ENCODE measurements around the gene DIAPH3.

Gene DIAPH3

DNA sequence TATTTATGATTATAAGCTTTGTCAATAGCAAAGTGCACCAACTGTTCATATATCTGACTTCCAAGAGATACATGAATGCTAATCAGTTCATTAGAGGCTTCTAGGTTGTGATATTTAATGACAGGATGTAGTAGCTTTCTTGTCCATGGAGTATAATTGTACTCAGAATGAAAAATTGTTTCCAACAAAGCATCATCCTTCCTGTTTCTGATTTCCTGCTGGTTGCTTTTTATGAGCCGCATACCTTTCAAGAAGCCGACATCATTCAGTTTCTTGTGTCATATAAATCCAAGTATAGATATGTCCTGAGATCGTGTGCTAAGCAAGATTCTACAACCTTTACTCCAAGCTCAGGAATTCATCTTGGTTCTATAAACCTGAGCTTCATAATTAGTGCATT lies 326.6 kb downstream of the DIAPH3 start:
- TF ChIP-seq, protein P1, sequence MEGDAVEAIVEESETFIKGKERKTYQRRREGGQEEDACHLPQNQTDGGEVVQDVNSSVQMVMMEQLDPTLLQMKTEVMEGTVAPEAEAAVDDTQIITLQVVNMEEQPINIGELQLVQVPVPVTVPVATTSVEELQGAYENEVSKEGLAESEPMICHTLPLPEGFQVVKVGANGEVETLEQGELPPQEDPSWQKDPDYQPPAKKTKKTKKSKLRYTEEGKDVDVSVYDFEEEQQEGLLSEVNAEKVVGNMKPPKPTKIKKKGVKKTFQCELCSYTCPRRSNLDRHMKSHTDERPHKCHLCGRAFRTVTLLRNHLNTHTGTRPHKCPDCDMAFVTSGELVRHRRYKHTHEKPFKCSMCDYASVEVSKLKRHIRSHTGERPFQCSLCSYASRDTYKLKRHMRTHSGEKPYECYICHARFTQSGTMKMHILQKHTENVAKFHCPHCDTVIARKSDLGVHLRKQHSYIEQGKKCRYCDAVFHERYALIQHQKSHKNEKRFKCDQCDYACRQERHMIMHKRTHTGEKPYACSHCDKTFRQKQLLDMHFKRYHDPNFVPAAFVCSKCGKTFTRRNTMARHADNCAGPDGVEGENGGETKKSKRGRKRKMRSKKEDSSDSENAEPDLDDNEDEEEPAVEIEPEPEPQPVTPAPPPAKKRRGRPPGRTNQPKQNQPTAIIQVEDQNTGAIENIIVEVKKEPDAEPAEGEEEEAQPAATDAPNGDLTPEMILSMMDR (IDR thresholded peaks at IDR 0.05; ENCODE audit: low read depth, low read length), result no peak
- no peak for TF ChIP-seq EZH2phosphoT487 (IDR thresholded peaks at IDR 0.05; ENCODE audit: low read depth)
- no peaks in the 10 kb centered on the region for H3K79me2 ChIP-seq (ENCODE audit: low read length)
- H3K4me2 ChIP-seq (ENCODE audit: low read length), result no peak overlapping the region
- H3K36me3 ChIP-seq (replicated peaks; ENCODE audit: low read depth, low read length), result no peaks in the 10 kb centered on the region
- no peak overlapping the region for H2AFZ ChIP-seq (ENCODE audit: low read depth, low read length)
- no peaks in the 10 kb centered on the region for H3K9me3 ChIP-seq (ENCODE audit: insufficient read depth, low read length)
- H4K20me1 ChIP-seq (ENCODE audit: insufficient read depth, low read length), result no peaks in the 10 kb centered on the region
- H3K27ac ChIP-seq (ENCODE audit: low read length), result no peak overlapping the region
- no peaks in the 10 kb centered on the region for H3K4me1 ChIP-seq (ENCODE audit: low read length)
- no peak overlapping the region for H3K4me3 ChIP-seq (ENCODE audit: low read length)
- H3K9ac ChIP-seq (ENCODE audit: low read length), result no peak overlapping the region
- no peaks in the 10 kb centered on the region for H3K27me3 ChIP-seq (ENCODE audit: low read depth, low read length)

DNA sequence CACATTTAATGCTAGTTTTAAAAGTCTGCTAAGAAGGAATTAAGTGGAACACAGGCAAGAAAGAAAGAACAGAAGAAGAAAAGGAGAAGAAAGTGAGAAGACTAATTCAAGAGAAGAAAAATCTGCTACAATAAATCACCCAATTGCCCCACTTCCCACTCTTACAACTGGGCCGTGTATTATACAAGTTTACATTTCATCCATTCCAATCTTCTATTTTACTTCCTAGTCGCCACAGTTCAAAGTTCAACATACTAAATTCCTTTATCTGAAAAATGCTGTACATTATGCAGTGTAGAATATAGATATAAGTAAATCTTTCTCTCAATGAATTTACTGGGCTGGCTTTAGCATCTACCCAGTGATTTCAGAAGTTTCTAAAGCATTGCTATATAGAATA lies 328.2 kb downstream of the DIAPH3 start:
- H3K4me1 ChIP-seq (ENCODE audit: low read length), result no peaks in the 10 kb centered on the region
- H3K4me3 ChIP-seq (ENCODE audit: low read length), result no peak overlapping the region
- no peak overlapping the region for H3K4me2 ChIP-seq (ENCODE audit: low read length)
- H3K9ac ChIP-seq (ENCODE audit: low read length), result no peak overlapping the region
- TF ChIP-seq, protein P1 (IDR thresholded peaks at IDR 0.05; ENCODE audit: low read depth, low read length), result no peak
- no peak for TF ChIP-seq EZH2phosphoT487 (IDR thresholded peaks at IDR 0.05; ENCODE audit: low read depth)
- no peaks in the 10 kb centered on the region for H3K9me3 ChIP-seq (ENCODE audit: insufficient read depth, low read length)
- no peak overlapping the region for H2AFZ ChIP-seq (ENCODE audit: low read depth, low read length)
- H3K27me3 ChIP-seq (ENCODE audit: low read depth, low read length), result no peaks in the 10 kb centered on the region
- no peak overlapping the region for H3K27ac ChIP-seq (ENCODE audit: low read length)
- no peaks in the 10 kb centered on the region for H4K20me1 ChIP-seq (ENCODE audit: insufficient read depth, low read length)
- H3K79me2 ChIP-seq (ENCODE audit: low read length), result no peaks in the 10 kb centered on the region
- no peaks in the 10 kb centered on the region for H3K36me3 ChIP-seq (replicated peaks; ENCODE audit: low read depth, low read length)

DNA sequence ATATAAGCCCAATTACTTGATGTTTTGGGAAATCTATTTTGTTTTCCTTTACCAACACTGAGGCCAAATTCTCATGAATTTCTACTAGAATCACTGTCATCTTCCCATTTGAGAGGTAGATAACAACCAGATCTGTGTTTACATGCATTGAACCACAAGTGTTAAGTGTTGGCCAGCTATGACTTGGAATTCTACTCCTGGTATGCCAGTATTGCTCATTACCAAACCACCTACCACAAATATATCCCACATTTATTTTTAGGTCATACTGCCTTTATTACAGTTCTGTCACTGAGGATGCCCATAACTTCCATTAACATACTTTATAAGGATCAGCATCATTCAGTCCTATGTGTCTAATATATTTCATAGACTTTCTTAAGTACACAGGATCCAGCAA lies 328.9 kb downstream of the DIAPH3 start:
- H3K27ac ChIP-seq (ENCODE audit: low read length), result no peak overlapping the region
- H3K36me3 ChIP-seq (replicated peaks; ENCODE audit: low read depth, low read length), result no peaks in the 10 kb centered on the region
- H3K27me3 ChIP-seq (ENCODE audit: low read depth, low read length), result no peaks in the 10 kb centered on the region
- TF ChIP-seq EZH2phosphoT487 (IDR thresholded peaks at IDR 0.05; ENCODE audit: low read depth), result no peak
- TF ChIP-seq, protein P1 (IDR thresholded peaks at IDR 0.05; ENCODE audit: low read depth, low read length), result no peak
- H2AFZ ChIP-seq (ENCODE audit: low read depth, low read length), result no peak overlapping the region
- no peak overlapping the region for H3K4me2 ChIP-seq (ENCODE audit: low read length)
- H3K9ac ChIP-seq (ENCODE audit: low read length), result no peak overlapping the region
- H3K79me2 ChIP-seq (ENCODE audit: low read length), result no peaks in the 10 kb centered on the region
- H4K20me1 ChIP-seq (ENCODE audit: insufficient read depth, low read length), result no peaks in the 10 kb centered on the region
- no peaks in the 10 kb centered on the region for H3K4me1 ChIP-seq (ENCODE audit: low read length)
- H3K9me3 ChIP-seq (ENCODE audit: insufficient read depth, low read length), result no peaks in the 10 kb centered on the region
- no peak overlapping the region for H3K4me3 ChIP-seq (ENCODE audit: low read length)

DNA sequence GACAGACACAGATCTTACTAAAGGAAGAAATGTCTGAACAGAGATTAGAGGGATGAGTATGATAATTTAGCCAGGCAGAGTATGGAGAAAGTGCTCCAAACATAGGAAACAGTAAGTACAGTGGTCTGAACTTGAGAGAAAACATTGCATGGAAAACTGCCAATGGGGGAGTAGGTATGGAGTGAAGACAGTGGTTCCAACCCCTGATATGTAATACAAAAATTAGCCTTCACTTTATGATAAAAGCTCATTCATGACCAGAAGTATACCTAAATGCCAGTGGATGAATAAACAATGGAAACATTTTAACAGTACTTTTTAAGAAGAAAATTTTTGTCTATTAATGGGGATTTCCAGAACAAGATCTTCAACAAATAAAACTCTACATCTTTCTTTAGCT lies 334.0 kb downstream of the DIAPH3 start:
- H3K27ac ChIP-seq (ENCODE audit: low read length), result no peak overlapping the region
- no peaks in the 10 kb centered on the region for H3K79me2 ChIP-seq (ENCODE audit: low read length)
- no peaks in the 10 kb centered on the region for H3K4me1 ChIP-seq (ENCODE audit: low read length)
- H3K4me3 ChIP-seq (ENCODE audit: low read length), result no peak overlapping the region
- H3K4me2 ChIP-seq (ENCODE audit: low read length), result no peak overlapping the region
- no peak overlapping the region for H3K9ac ChIP-seq (ENCODE audit: low read length)
- H3K36me3 ChIP-seq (replicated peaks; ENCODE audit: low read depth, low read length), result no peaks in the 10 kb centered on the region
- H3K27me3 ChIP-seq (ENCODE audit: low read depth, low read length), result no peaks in the 10 kb centered on the region
- no peak for TF ChIP-seq EZH2phosphoT487 (IDR thresholded peaks at IDR 0.05; ENCODE audit: low read depth)
- TF ChIP-seq, protein P1 (IDR thresholded peaks at IDR 0.05; ENCODE audit: low read depth, low read length), result no peak
- H3K9me3 ChIP-seq (ENCODE audit: insufficient read depth, low read length), result no peaks in the 10 kb centered on the region
- no peak overlapping the region for H2AFZ ChIP-seq (ENCODE audit: low read depth, low read length)
- H4K20me1 ChIP-seq (ENCODE audit: insufficient read depth, low read length), result no peaks in the 10 kb centered on the region

Measured in OCI-LY3 (cell line).